ENCODE results near the gene SEC61B.

- TF ChIP-seq NFRKB (IDR thresholded peaks at IDR 0.05) (no peak), CTBP1 (IDR thresholded peaks at IDR 0.05; ENCODE audit: borderline replicate concordance) (no peak), SUZ12 (IDR thresholded peaks at IDR 0.05) (no peak), FOXM1 (IDR thresholded peaks at IDR 0.05; ENCODE audit: borderline replicate concordance) (no peak), BHLHE40 (IDR thresholded peaks at IDR 0.05; ENCODE audit: borderline replicate concordance) (no peak), TARDBP (IDR thresholded peaks at IDR 0.05) (no peak)
These were observed 40.5 kb upstream of the SEC61B start for GRCh38 chr9:99181621-99182020.
